GM21528 (cell line): ENCODE data around the gene LRCOL1.

Source experiments
- ATAC-seq: cut with Tn5 transposase; IDR thresholded peaks from one replicate; pipeline ENCODE4 v1.9.1; 2021; ENCODE audit warnings: mild to moderate bottlenecking, moderate library complexity; ENCODE audit not compliant: unreplicated experiment, low FRiP score

LRCOL1 gene

GRCh38 chr12:132585177-132585576 is 25.2 kb downstream of the LRCOL1 start:
- ATAC-seq, result no peak

- ATAC-seq, result no peak
Observed at GRCh38 chr12:132584429-132584828, 26.0 kb downstream of the LRCOL1 start.

GRCh38 chr12:132583736-132584135 is 26.6 kb downstream of the LRCOL1 start:
- ATAC-seq, result no peak

GRCh38 chr12:132583411-132583710 is 27.0 kb downstream of the LRCOL1 start:
- ATAC-seq, result no peak

- ATAC-seq, result no peak
Observed at GRCh38 chr12:132582582-132583410, 27.6 kb downstream of the LRCOL1 start.

GRCh38 chr12:132582058-132582420 is 28.3 kb downstream of the LRCOL1 start:
- ATAC-seq, result no peak

GRCh38 chr12:132581348-132582057 is 28.9 kb downstream of the LRCOL1 start:
- ATAC-seq, result no peak

GRCh38 chr12:132580701-132581292 is 29.6 kb downstream of the LRCOL1 start:
- ATAC-seq, result no peak

GRCh38 chr12:132579744-132580143 is 30.6 kb downstream of the LRCOL1 start:
- ATAC-seq, result no peak

- no peak for ATAC-seq
Observed at GRCh38 chr12:132578826-132579225, 31.6 kb downstream of the LRCOL1 start.

GRCh38 chr12:132578118-132578517 is 32.3 kb downstream of the LRCOL1 start:
- no peak for ATAC-seq

GRCh38 chr12:132577191-132577920 is 33.0 kb downstream of the LRCOL1 start:
- ATAC-seq, result no peak

GRCh38 chr12:132576701-132577100 is 33.7 kb downstream of the LRCOL1 start:
- no peak for ATAC-seq

GRCh38 chr12:132575661-132576060 is 34.7 kb downstream of the LRCOL1 start:
- no peak for ATAC-seq

- no peak for ATAC-seq
Observed at GRCh38 chr12:132574271-132574996, 35.9 kb downstream of the LRCOL1 start.

GRCh38 chr12:132572801-132573760 is 37.3 kb downstream of the LRCOL1 start:
- no peak for ATAC-seq

GRCh38 chr12:132572106-132572505 is 38.3 kb downstream of the LRCOL1 start:
- ATAC-seq, result no peak

- no peak for ATAC-seq
Observed at GRCh38 chr12:132571598-132571997, 38.8 kb downstream of the LRCOL1 start.

GRCh38 chr12:132571051-132571450 is 39.3 kb downstream of the LRCOL1 start:
- ATAC-seq, result no peak
